AG04450 (cell line): ENCODE results near the gene MYBPH. TPM values are rescaled to one million over a fixed set of nuclear protein-coding genes. Genes with fewer than 3 reads are reported as not detected.

ENCODE experiments used
- CTCF ChIA-PET: fragments of 300-600, 350-600 bp; formaldehyde crosslinking; extraction: SDS; loops from one replicate; lab custom pipeline; 2022; ENCODE audit warnings: antibody characterized with exemption, inconsistent platforms; lab: Charles Lee
- POLR2A ChIA-PET: fragments of 350-600 bp; formaldehyde crosslinking; extraction: SDS; loops from one replicate; lab custom pipeline; 2021; ENCODE audit warnings: antibody characterized with exemption, inconsistent platforms; lab: Yijun Ruan, JAX
- DNase-seq: peaks from one replicate; pipeline ENCODE4 v3.0.0-alpha.2; 2011; ENCODE audit warnings: low read depth, low spot score
- H3K27ac ChIP-seq: one replicate; pipeline ENCODE4 v1.5.1; 2012; ENCODE audit warnings: low read depth, low read length, control low read depth
- H3K27me3 ChIP-seq: one replicate; pipeline ENCODE4 v1.6.0; 2012; ENCODE audit warnings: low read length; ENCODE audit not compliant: control insufficient read depth, insufficient read depth
- H3K4me3 ChIP-seq: 2 replicates; pipeline ENCODE4 v1.5.1; 2011; ENCODE audit warnings: mild to moderate bottlenecking, low read depth, low read length, control low read depth
- H3K9me3 ChIP-seq: 2 replicates; pipeline ENCODE4 v1.5.1; 2012; ENCODE audit warnings: low read length; ENCODE audit not compliant: control insufficient read depth, insufficient read depth
- polyA plus RNA-seq: library from polyadenylated mRNA; depleted of rRNA; stranded (reverse); fragments of >200 nt; gene quantifications from 2 replicates; pipeline ENCODE4 v1.2.3, GENCODE V29; 2011
- TF ChIP-seq, protein P1 (sequence below): IDR thresholded peaks from 2 replicates; pipeline ENCODE4 v1.5.1; 2011; ENCODE audit warnings: low read depth, low read length, control low read depth, inconsistent platforms

MYBPH gene
- polyA plus RNA-seq, 1 experiment = 0.04 TPM

DNA sequence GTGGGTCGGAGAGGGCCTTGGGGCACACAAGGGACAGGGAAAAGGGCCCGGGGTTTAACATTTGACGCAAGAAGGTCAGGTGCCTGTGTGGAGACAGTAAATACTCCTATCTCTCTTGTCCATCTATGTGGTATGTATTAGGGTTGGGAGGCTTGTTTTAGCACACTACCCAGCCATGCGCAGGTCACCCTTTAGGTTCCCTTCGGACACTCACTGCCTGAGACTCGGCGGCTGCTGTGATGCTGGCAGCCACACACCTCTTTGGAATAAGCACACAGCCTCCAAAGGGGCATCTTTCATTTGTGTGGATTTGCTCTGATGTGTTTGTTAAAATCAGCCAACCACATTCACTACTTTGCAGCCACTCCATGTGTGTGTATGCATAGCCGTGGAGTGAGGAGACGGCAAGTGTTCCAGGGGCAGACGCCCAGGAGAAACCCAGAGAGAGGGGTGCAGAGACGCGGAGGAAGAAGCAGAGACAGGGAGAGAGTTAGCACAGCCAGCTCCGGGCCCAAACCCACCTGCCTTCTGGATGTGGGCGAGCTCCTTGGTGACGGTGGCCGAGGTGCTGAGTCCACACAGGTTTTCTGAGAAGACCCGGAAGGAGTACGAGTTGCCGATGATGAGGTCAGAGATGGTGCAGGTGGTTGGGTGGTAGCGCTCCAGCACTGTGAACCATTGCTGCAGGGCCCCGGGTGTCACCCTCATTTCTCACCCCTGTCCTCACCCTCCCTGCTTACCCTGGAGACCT is 5.7 kb downstream of the MYBPH start:
- H3K27ac ChIP-seq = no peak overlapping the region
- ChIA-PET POLR2A (no interaction called here), CTCF (interaction anchor here (4.1 kb wide), 1 partner anchor 51 kb away, joined by 35 read pairs; no protein-coding TSS in a partner anchor)
- H3K4me3 ChIP-seq = no peak overlapping the region
- H3K9me3 ChIP-seq = peaks cover 5% of the 10 kb centered on the region; the same call in 1 of the 2 replicates
- no peak for DNase-seq
- H3K27me3 ChIP-seq = peaks cover 16% of the 10 kb centered on the region
- TF ChIP-seq, protein P1, sequence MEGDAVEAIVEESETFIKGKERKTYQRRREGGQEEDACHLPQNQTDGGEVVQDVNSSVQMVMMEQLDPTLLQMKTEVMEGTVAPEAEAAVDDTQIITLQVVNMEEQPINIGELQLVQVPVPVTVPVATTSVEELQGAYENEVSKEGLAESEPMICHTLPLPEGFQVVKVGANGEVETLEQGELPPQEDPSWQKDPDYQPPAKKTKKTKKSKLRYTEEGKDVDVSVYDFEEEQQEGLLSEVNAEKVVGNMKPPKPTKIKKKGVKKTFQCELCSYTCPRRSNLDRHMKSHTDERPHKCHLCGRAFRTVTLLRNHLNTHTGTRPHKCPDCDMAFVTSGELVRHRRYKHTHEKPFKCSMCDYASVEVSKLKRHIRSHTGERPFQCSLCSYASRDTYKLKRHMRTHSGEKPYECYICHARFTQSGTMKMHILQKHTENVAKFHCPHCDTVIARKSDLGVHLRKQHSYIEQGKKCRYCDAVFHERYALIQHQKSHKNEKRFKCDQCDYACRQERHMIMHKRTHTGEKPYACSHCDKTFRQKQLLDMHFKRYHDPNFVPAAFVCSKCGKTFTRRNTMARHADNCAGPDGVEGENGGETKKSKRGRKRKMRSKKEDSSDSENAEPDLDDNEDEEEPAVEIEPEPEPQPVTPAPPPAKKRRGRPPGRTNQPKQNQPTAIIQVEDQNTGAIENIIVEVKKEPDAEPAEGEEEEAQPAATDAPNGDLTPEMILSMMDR = no peak

DNA sequence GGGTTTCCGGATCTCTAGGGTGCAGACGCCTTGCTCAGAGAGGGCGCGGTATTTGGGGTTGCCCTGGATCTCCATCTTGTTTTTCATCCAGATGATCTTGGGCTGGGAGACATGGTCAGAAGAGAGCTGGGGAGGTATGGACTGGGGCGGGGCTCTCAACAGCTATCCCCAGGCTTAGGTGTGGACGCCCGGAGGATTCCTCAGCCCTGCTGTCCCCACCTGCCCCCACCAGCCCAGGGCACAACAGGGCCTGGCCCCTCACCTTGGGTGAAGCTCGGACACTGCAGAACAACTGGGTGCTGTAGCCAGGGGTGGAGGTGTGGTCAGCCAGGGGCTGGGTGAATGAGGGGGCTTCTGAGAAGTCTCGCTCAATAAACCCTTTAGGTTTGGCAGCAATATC is 6.6 kb downstream of the MYBPH start:
- H3K27ac ChIP-seq = no peak overlapping the region
- DNase-seq = no peak
- peaks cover 5% of the 10 kb centered on the region; the same call in 1 of the 2 replicates for H3K9me3 ChIP-seq
- ChIA-PET POLR2A (no interaction called here), CTCF (interaction anchor here (1.0 kb wide), 2 partner anchors 51 to 130 kb away, joined by 3 to 4 read pairs; no protein-coding TSS in a partner anchor)
- no peak overlapping the region for H3K4me3 ChIP-seq
- TF ChIP-seq, protein P1 = no peak
- H3K27me3 ChIP-seq = peaks cover 16% of the 10 kb centered on the region

DNA sequence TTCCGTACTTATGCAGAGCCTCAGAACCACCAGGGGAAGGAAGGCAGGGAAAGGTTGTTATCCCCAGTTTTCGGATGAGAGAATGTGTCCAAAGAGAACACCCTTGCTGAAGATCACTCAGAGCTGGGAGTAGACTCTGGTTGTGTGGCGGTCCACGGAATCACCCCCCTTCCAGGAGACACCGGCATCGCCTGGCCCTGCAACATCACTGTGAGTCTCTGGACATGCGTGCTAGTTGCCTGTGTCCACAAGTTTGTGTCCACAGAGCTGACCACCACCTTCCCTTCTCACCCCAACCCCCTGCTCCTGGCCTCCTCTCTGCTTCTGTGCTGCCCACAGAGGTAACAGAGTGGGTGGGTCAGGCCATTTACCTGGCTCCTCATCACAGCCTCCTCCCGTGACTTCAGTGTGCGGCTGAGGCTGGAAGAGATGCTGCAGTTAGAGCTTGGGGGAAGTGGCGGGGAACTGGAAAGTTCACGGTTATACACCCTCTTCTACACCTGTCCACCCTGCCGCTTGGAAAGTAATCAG is 7.3 kb downstream of the MYBPH start:
- no peak for DNase-seq
- Histone ChIP-seq H3K27me3 (peaks cover 18% of the 10 kb centered on the region), H3K9me3 (peaks cover 5% of the 10 kb centered on the region; the same call in 1 of the 2 replicates), H3K27ac (peak overlapping the region; percentile 2), H3K4me3 (no peak overlapping the region)
- TF ChIP-seq, protein P1 = no peak
- POLR2A ChIA-PET = no interaction called here
- CTCF ChIA-PET = interaction anchor here (1.0 kb wide), 2 partner anchors 50 to 129 kb away, joined by 3 to 4 read pairs; no protein-coding TSS in a partner anchor

DNA sequence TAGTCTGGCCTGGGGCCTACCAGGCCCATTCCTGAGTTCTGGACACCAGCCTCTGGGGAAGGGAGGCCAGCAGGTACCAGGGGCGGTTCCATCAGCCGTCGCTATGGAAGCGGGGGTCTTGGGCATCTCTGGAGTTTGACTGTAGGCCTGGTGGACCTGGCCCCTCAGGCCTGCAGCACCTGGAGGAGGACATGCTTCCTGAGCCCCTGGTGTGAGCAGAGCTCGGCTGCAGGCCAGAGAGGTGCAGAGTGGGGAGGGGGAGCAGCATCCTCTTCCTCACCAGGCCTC is 7.8 kb downstream of the MYBPH start:
- POLR2A ChIA-PET = no interaction called here
- TF ChIP-seq, protein P1 = no peak
- DNase-seq = no peak
- no peak overlapping the region for H3K4me3 ChIP-seq
- CTCF ChIA-PET = interaction anchor here (1.0 kb wide), 1 partner anchor 129 kb away, joined by 3 read pairs; no protein-coding TSS in a partner anchor
- H3K9me3 ChIP-seq = peaks cover 5% of the 10 kb centered on the region; the same call in 1 of the 2 replicates
- H3K27ac ChIP-seq = no peak overlapping the region
- peaks cover 23% of the 10 kb centered on the region for H3K27me3 ChIP-seq
